Natural killer cell (primary cell): ENCODE data around the gene TANC1. TPM values are rescaled to one million over a fixed set of nuclear protein-coding genes. Genes with fewer than 3 reads are reported as not detected.
"Not testable (repeated sequence)": the region's sequence is repeated elsewhere in the genome, so short reads cannot be mapped to it uniquely, and the experiment has no call there.

ENCODE experiments used
- ATAC-seq, 3 donors: fragments of 150-1000 bp in 2 of 3; fragments of 200-7000 bp in 1 of 3; cut with Tn5 transposase; 1 replicate in 1 of 3; 2 replicates in 2 of 3; pipeline ENCODE4 v1.10.0; 2021; ENCODE audit warnings: mild to moderate bottlenecking in 2 of 3, moderate library complexity in 2 of 3
- DNase-seq, 2 donors: peaks; one replicate each; pipeline versions ENCODE4 v3.0.0 to v3.0.0-alpha.2; 2013 to 2021; ENCODE audit warnings: mixed read lengths in 1 of 2
- H3K27ac ChIP-seq: one replicate; pipeline ENCODE4 v1.5.1; 2013; ENCODE audit warnings: mild to moderate bottlenecking, low read length
- H3K27me3 ChIP-seq: one replicate; pipeline ENCODE4 v1.6.1; 2013; ENCODE audit warnings: low read length; ENCODE audit not compliant: control insufficient read depth, insufficient read depth
- H3K36me3 ChIP-seq: one replicate; pipeline ENCODE4 v1.6.1; 2013; ENCODE audit warnings: low read length; ENCODE audit not compliant: control insufficient read depth, insufficient read depth
- H3K4me1 ChIP-seq: one replicate; pipeline ENCODE4 v1.6.1; 2013; ENCODE audit warnings: low read length; ENCODE audit not compliant: control insufficient read depth, insufficient read depth
- H3K4me3 ChIP-seq: one replicate; pipeline ENCODE4 v1.5.1; 2013; ENCODE audit warnings: low read length
- H3K9me3 ChIP-seq: one replicate; pipeline ENCODE4 v1.6.1; 2013; ENCODE audit warnings: low read length; ENCODE audit not compliant: control insufficient read depth, insufficient read depth
- H3K27ac Mint-ChIP-seq, 2 donors: one replicate each; pipeline ENCODE4 v1.8.0; 2022; ENCODE audit warnings: mild to moderate bottlenecking in 2 of 2, mixed read lengths in 2 of 2, moderate library complexity in 1 of 2
- H3K27me3 Mint-ChIP-seq, 2 donors: one replicate each; pipeline ENCODE4 v1.8.0; 2022; ENCODE audit warnings: low read depth in 2 of 2, mixed read lengths in 2 of 2
- H3K36me3 Mint-ChIP-seq: one replicate; pipeline ENCODE4 v1.8.0; 2022; ENCODE audit warnings: mixed read lengths
- H3K4me1 Mint-ChIP-seq, 2 donors: one replicate each; pipeline ENCODE4 v1.8.0; 2022; ENCODE audit warnings: mixed read lengths in 2 of 2
- H3K4me3 Mint-ChIP-seq: one replicate; pipeline ENCODE4 v1.8.0; 2022; ENCODE audit warnings: mild to moderate bottlenecking, moderate library complexity, mixed read lengths
- H3K9me3 Mint-ChIP-seq, 2 donors: one replicate each; pipeline ENCODE4 v1.8.0; 2022; ENCODE audit warnings: mixed read lengths in 2 of 2
- CTCF ChIP-seq: fragments of 200-600 bp; IDR thresholded peaks from one replicate; pipeline ENCODE4 v1.8.0; 2022; ENCODE audit warnings: antibody characterized with exemption
- WGBS: methylation state at CpG from one replicate; pipeline ENCODE4 v1.1.7; 2013; ENCODE audit warnings: missing lambda C conversion rate; ENCODE audit not compliant: insufficient coverage; 5-methylcytosine and 5-hydroxymethylcytosine counted together
- intact Hi-C: fragments of 100-400 bp; cut with micrococcal nuclease; formaldehyde crosslinking; loops from one replicate; pipeline ENCODE4 v1.14.2; 2022
- total RNA-seq, 4 donors: library from RNA; stranded (reverse); fragments of 120-200 nt in 1 of 4; gene quantifications; one replicate each; pipeline versions ENCODE4 v1.2.3 to v1.2.4, GENCODE V29; 2013 to 2022

TANC1 gene
- total RNA-seq, 3 donors from 2014 or later (not counting 1 experiment from before 2014, with no cell fraction given): 0.82 to 4.2 (median 1.1) TPM

- Mint-ChIP-seq H3K27ac (no peak overlapping the region), H3K27me3 (peaks cover 8 to 37% of the 10 kb centered on the region in 2 donors), H3K4me1 (peaks cover 28 to 29% of the 10 kb centered on the region in 2 donors), H3K9me3 (no peaks in the 10 kb centered on the region), H3K36me3 (no peaks in the 10 kb centered on the region), H3K4me3 (no peak overlapping the region)
- ATAC-seq (no peak), DNase-seq (no peak)
- no peak overlapping the region for H3K27ac ChIP-seq
- peaks cover 2% of the 10 kb centered on the region for H3K27me3 ChIP-seq
- intact Hi-C loops: loop anchor here (10.0 kb wide), 1 partner anchor 575 kb away; the partner anchor contains the start of gene MARCHF7
- peaks cover 9% of the 10 kb centered on the region for H3K4me1 ChIP-seq
- no peaks in the 10 kb centered on the region for H3K36me3 ChIP-seq
- WGBS: 90% methylated on average over 2 of the region's 2 CpGs
- no peak for TF ChIP-seq CTCF
- no peak overlapping the region for H3K4me3 ChIP-seq
- H3K9me3 ChIP-seq: no peaks in the 10 kb centered on the region
These were observed 171.8 kb downstream of the TANC1 start for GRCh38 chr2:159140070-159140769.

- not testable (repeated sequence) for H3K9me3 ChIP-seq, H3K27ac Mint-ChIP-seq, H3K27ac ChIP-seq, H3K4me3 Mint-ChIP-seq, ATAC-seq, H3K36me3 Mint-ChIP-seq, H3K9me3 Mint-ChIP-seq, H3K27me3 ChIP-seq, H3K4me3 ChIP-seq, DNase-seq, H3K36me3 ChIP-seq
- Mint-ChIP-seq H3K4me1 (peaks cover 34 to 35% of the 10 kb centered on the region in 2 donors), H3K27me3 (peaks cover 8 to 37% of the 10 kb centered on the region in 2 donors)
- intact Hi-C loops: loop anchor here (10.0 kb wide), 1 partner anchor 574 kb away; the partner anchor contains the start of gene MARCHF7
- 98% methylated on average over 4 of the region's 4 CpGs for WGBS
- peaks cover 15% of the 10 kb centered on the region for H3K4me1 ChIP-seq
These were observed 172.4 kb downstream of the TANC1 start for GRCh38 chr2:159140821-159141220.

GRCh38 chr2:159144776-159145614, 176.6 kb downstream of the TANC1 start:
- ATAC-seq: peak; percentile 79 to 92 (median 90)
- Mint-ChIP-seq H3K4me1 (peaks cover 46 to 54% of the 10 kb centered on the region in 2 donors), H3K36me3 (no peaks in the 10 kb centered on the region), H3K4me3 (peak overlapping the region; percentile 61), H3K27me3 (peaks cover 3 to 8% of the 10 kb centered on the region in 2 donors), H3K27ac (peak overlapping the region; percentile 83 to 89), H3K9me3 (no peaks in the 10 kb centered on the region)
- DNase-seq: peak; percentile 59 to 66
- Histone ChIP-seq H3K36me3 (no peaks in the 10 kb centered on the region), H3K27ac (peak overlapping the region; percentile 56), H3K4me3 (peak overlapping the region; percentile 1), H3K4me1 (peaks cover 38% of the 10 kb centered on the region), H3K27me3 (no peaks in the 10 kb centered on the region), H3K9me3 (no peaks in the 10 kb centered on the region)
- intact Hi-C loops: loop anchor here (1.0 to 10.0 kb wide), 5 partner anchors 15 to 570 kb away; partner anchors contain the start of gene MARCHF7
- WGBS: 44% methylated on average over 9 of the region's 9 CpGs
- no peak for TF ChIP-seq CTCF
